HepG2 (cell line): ENCODE measurements around the gene TNC. TPM values are rescaled to one million over a fixed set of nuclear protein-coding genes. Genes with fewer than 3 reads are reported as not detected.

Experiments used
- ATAC-seq: fragments of 200-7000 bp; cut with Tn5 transposase; 3 replicates; pipeline ENCODE4 v1.9.1; 2020; ENCODE audit warnings: mild to moderate bottlenecking, moderate library complexity
- BruUV-seq: library from RNA; stranded (reverse); fragments of 400-500 nt; replicated peaks from 2 replicates; lab custom pipeline; 2021; lab: Mats Ljungman, UMichigan
- CTCF ChIA-PET: fragments of 300-600 bp; formaldehyde crosslinking; extraction: SDS; loops from one replicate; lab custom pipeline; 2021; ENCODE audit warnings: low total read pairs, inconsistent platforms, low intra/inter-chr PET ratio; lab: Yijun Ruan, JAX
- POLR2A ChIA-PET: fragments of 350-600 bp; sonication (Branson Sonifier 250); formaldehyde crosslinking; loops from one replicate; lab custom pipeline; 2020; ENCODE audit warnings: antibody characterized with exemption, inconsistent platforms; lab: Yijun Ruan, JAX
- DNase-seq: peaks from one replicate; pipeline ENCODE4 v3.0.0-alpha.2; 2015; ENCODE audit warnings: low spot score
- FAIRE-seq: peaks from 3 replicates; lab custom pipeline; 2011; peaks lifted over from hg19 to GRCh38; lab: Jason Lieb, UNC
- H2AFZ ChIP-seq: one replicate; pipeline ENCODE4 v1.6.1; 2011; ENCODE audit warnings: low read length, inconsistent platforms
- H3K27ac ChIP-seq: fragments of 300-600 bp; 3 replicates; pipeline ENCODE4 v1.8.0; 2011; ENCODE audit warnings: mixed run types, mild to moderate bottlenecking, mixed read lengths, low read length, inconsistent platforms; ENCODE audit not compliant: insufficient read depth; ENCODE audit errors: extremely low read length
- H3K27me3 ChIP-seq, 2 experiments: fragments of 200-600 bp in 1 of 2; 2 replicates in 1 of 2; 3 replicates in 1 of 2; pipeline versions ENCODE4 v1.6.0 to v1.8.0; 2011; ENCODE audit warnings: low read length in 2 of 2, mild to moderate bottlenecking in 2 of 2, moderate library complexity in 2 of 2, inconsistent platforms in 1 of 2; ENCODE audit not compliant: insufficient read depth in 2 of 2, control insufficient read depth in 1 of 2
- H3K36me3 ChIP-seq, 2 experiments: fragments of 200-600 bp in 1 of 2; replicated peaks in 1 of 2; 2 replicates in 1 of 2; 3 replicates in 1 of 2; pipeline versions ENCODE4 v1.5.1 to v1.8.0; 2011; ENCODE audit warnings: low read length in 2 of 2, inconsistent platforms in 1 of 2; ENCODE audit not compliant: insufficient read depth in 2 of 2, control insufficient read depth in 1 of 2
- H3K4me1 ChIP-seq: 2 replicates; pipeline ENCODE4 v1.5.1; 2012; ENCODE audit warnings: low read length, inconsistent platforms; ENCODE audit not compliant: insufficient read depth
- H3K4me2 ChIP-seq: 2 replicates; pipeline ENCODE4 v1.6.0; 2011; ENCODE audit warnings: low read depth, low read length, inconsistent platforms
- H3K4me3 ChIP-seq, 3 experiments: fragments of 200-600 bp in 1 of 3; sonication (generic), shearing (Covaris generic) in 1 of 3; replicated peaks in 1 of 3; 2 replicates each; pipeline ENCODE4 v1.5.1; 2011 to 2016; ENCODE audit warnings: low read length in 3 of 3, inconsistent platforms in 2 of 3, low read depth in 2 of 3, mild to moderate bottlenecking in 2 of 3, control low read depth in 1 of 3, mixed read lengths in 1 of 3; ENCODE audit not compliant: insufficient read depth in 1 of 3
- H3K79me2 ChIP-seq: one replicate; pipeline ENCODE4 v1.6.1; 2011; ENCODE audit warnings: low read length, inconsistent platforms; ENCODE audit not compliant: insufficient read depth
- H3K9ac ChIP-seq: 2 replicates; pipeline ENCODE4 v1.6.0; 2011; ENCODE audit warnings: mild to moderate bottlenecking, low read depth, low read length, inconsistent platforms; ENCODE audit not compliant: insufficient read depth
- H3K9me3 ChIP-seq: 2 replicates; pipeline ENCODE4 v1.5.1; 2012; ENCODE audit warnings: mild to moderate bottlenecking, low read length
- H4K20me1 ChIP-seq: 2 replicates; pipeline ENCODE4 v1.6.0; 2011; ENCODE audit warnings: inconsistent platforms, mild to moderate bottlenecking, low read length, moderate library complexity; ENCODE audit not compliant: insufficient read depth
- CC2D1A ChIP-seq: sonication (generic); formaldehyde crosslinking; IDR thresholded peaks from 2 replicates; pipeline ENCODE4 v1.8.1; 2023; ENCODE audit warnings: mild to moderate bottlenecking, missing genetic modification reagents
- CREB1 ChIP-seq, 2 experiments: fragments of 450-650 bp in 1 of 2; IDR thresholded peaks; 2 replicates each; pipeline ENCODE4 v1.6.1; 2016 to 2017; ENCODE audit warnings: control low read depth in 1 of 2, mild to moderate bottlenecking in 1 of 2, missing compliant biosample characterization in 1 of 2, missing genetic modification characterization in 1 of 2
- HIVEP1 ChIP-seq: sonication (generic); formaldehyde crosslinking; IDR thresholded peaks from 2 replicates; pipeline ENCODE4 v1.4.0; 2020; ENCODE audit warnings: mild to moderate bottlenecking, missing genetic modification reagents
- NPAS2 ChIP-seq: sonication (generic); formaldehyde crosslinking; IDR thresholded peaks from 2 replicates; pipeline ENCODE4 v1.8.0; 2022; ENCODE audit warnings: mild to moderate bottlenecking, missing genetic modification reagents, borderline replicate concordance
- PHF8 ChIP-seq: sonication (generic); formaldehyde crosslinking; IDR thresholded peaks from 2 replicates; pipeline ENCODE4 v1.5.0; 2020; ENCODE audit warnings: missing genetic modification reagents
- REST ChIP-seq, 2 experiments: IDR thresholded peaks; 2 replicates each; pipeline ENCODE4 v1.6.1; 2011 to 2012; ENCODE audit warnings: low read length in 2 of 2, borderline replicate concordance in 1 of 2, low read depth in 1 of 2, mild to moderate bottlenecking in 1 of 2, moderate library complexity in 1 of 2
- SMARCC2 ChIP-seq: fragments of 450-650 bp; IDR thresholded peaks from 2 replicates; pipeline ENCODE4 v1.6.1; 2017; ENCODE audit warnings: antibody characterized with exemption, mild to moderate bottlenecking
- STAG1 ChIP-seq: sonication (generic); formaldehyde crosslinking; IDR thresholded peaks from 2 replicates; pipeline ENCODE4 v1.4.0; 2020; ENCODE audit warnings: missing genetic modification reagents
- TP53 ChIP-seq: sonication (generic); formaldehyde crosslinking; conservative IDR thresholded peaks from 2 replicates; pipeline ENCODE4 v1.4.0; 2020; ENCODE audit warnings: missing genetic modification reagents
- ZC3H13 ChIP-seq: sonication (generic); formaldehyde crosslinking; IDR thresholded peaks from 2 replicates; pipeline ENCODE4 v1.8.1; 2023; ENCODE audit warnings: mild to moderate bottlenecking, missing genetic modification reagents, moderate library complexity
- ZFP36L1 ChIP-seq: sonication (generic); formaldehyde crosslinking; IDR thresholded peaks from 2 replicates; pipeline ENCODE4 v1.8.0; 2022; ENCODE audit warnings: mild to moderate bottlenecking, missing genetic modification reagents, moderate library complexity
- ZNF124 ChIP-seq: sonication (generic); formaldehyde crosslinking; IDR thresholded peaks from 2 replicates; pipeline ENCODE4 v1.4.0; 2020; ENCODE audit warnings: missing genetic modification reagents
- ZNF138 ChIP-seq: sonication (generic); formaldehyde crosslinking; IDR thresholded peaks from 2 replicates; pipeline ENCODE4 v1.5.0; 2020; ENCODE audit warnings: mild to moderate bottlenecking, low read depth, missing genetic modification reagents
- ZNF225 ChIP-seq: sonication (generic); formaldehyde crosslinking; IDR thresholded peaks from 2 replicates; pipeline ENCODE4 v1.4.0; 2020; ENCODE audit warnings: mild to moderate bottlenecking, missing genetic modification reagents
- ZNF564 ChIP-seq: sonication (generic); formaldehyde crosslinking; IDR thresholded peaks from 2 replicates; pipeline ENCODE4 v1.8.1; 2023; ENCODE audit warnings: mild to moderate bottlenecking, missing genetic modification reagents
- ZNF597 ChIP-seq: sonication (generic); formaldehyde crosslinking; IDR thresholded peaks from 2 replicates; pipeline ENCODE4 v1.5.0; 2020; ENCODE audit warnings: missing genetic modification reagents
- ZNF776 ChIP-seq: sonication (generic); formaldehyde crosslinking; IDR thresholded peaks from 2 replicates; pipeline ENCODE4 v1.4.0; 2020; ENCODE audit warnings: mild to moderate bottlenecking, missing genetic modification reagents
- WGBS: methylation state at CpG from one replicate; pipeline ENCODE4 v1.1.6; 2017; ENCODE audit warnings: low lambda C conversion rate; 5-methylcytosine and 5-hydroxymethylcytosine counted together
- in situ Hi-C: cut with HindIII; loops from 2 replicates; pipeline ENCODE4 v1.10.0; 2017; ENCODE audit warnings: low pct_unique_long_range_greater_than_20kb; ENCODE audit not compliant: extremely low pct_ligation_motif_present
- intact Hi-C: fragments of 100-400 bp; cut with micrococcal nuclease; formaldehyde crosslinking; loops from one replicate; pipeline ENCODE4 v1.10.0; 2022; ENCODE audit not compliant: unreplicated experiment
- polyA plus RNA-seq, 8 experiments: library from polyadenylated mRNA; depleted of rRNA in 3 of 8; stranded (reverse) in 7 of 8; unstranded in 1 of 8; fragments of >200 nt; fragmentation: Illumina TruSeq in 4 of 8; extraction: Trizol in 4 of 8; gene quantifications; 2 replicates each; pipeline versions ENCODE4 v1.2.1 to v1.2.3, GENCODE V29; 2011 to 2016; ENCODE audit warnings: low read depth in 4 of 8, missing spikeins in 1 of 8, mixed read lengths in 1 of 8; ENCODE audit not compliant: insufficient read depth in 1 of 8
- total RNA-seq, 5 experiments: library from RNA; depleted of rRNA; stranded (reverse); fragments of >200 nt; fragmentation: Illumina TruSeq; extraction: Trizol; gene quantifications; 2 replicates each; pipeline ENCODE4 v1.2.3, GENCODE V29; 2016; ENCODE audit warnings: low read depth in 1 of 5

The TNC gene
- total and polyA plus RNA-seq, 2 of the 13 experiments (the other 11 are each of a cell fraction or from before 2014, with no cell fraction given), result not detected

GRCh38 chr9:115008536-115009270 lies 109.3 kb downstream of the TNC start:
- POLR2A ChIA-PET, result no interaction called here
- Histone ChIP-seq H2AFZ (no peak overlapping the region), H3K4me2 (no peak overlapping the region), H3K4me3 (no peak overlapping the region), H3K27ac (no peak overlapping the region), H3K9ac (no peak overlapping the region), H3K79me2 (no peaks in the 10 kb centered on the region), H3K36me3 (no peaks in the 10 kb centered on the region), H3K4me1 (no peaks in the 10 kb centered on the region), H3K27me3 (no peaks in the 10 kb centered on the region; a peak in 1 of 5 replicates), H3K9me3 (no peaks in the 10 kb centered on the region), H4K20me1 (no peaks in the 10 kb centered on the region)
- CTCF ChIA-PET, result no interaction called here
- in situ Hi-C loops (loop anchor here (25.0 kb wide), 1 partner anchor 571 kb away; no protein-coding TSS in a partner anchor), intact Hi-C loops (no loop called here)
- 23% methylated on average over 7 of the region's 7 CpGs for WGBS
- ATAC-seq (no peak), FAIRE-seq (no peak), DNase-seq (no peak)
- no TSS peak for BruUV-seq
- no peak for TF ChIP-seq REST (IDR thresholded peaks at IDR 0.05; ENCODE audit: borderline replicate concordance in 1 of 2, low read depth in 1 of 2, low read length in 2 of 2)
- no peak for TF ChIP-seq PHF8 (CRISPR knock-in tag)
- no peak for TF ChIP-seq HIVEP1 (CRISPR knock-in tag)
- TF ChIP-seq ZNF776, result no peak
- no peak for TF ChIP-seq CREB1 (IDR thresholded peaks at IDR 0.05)
- TF ChIP-seq CREB1 (CRISPR knock-in tag; IDR thresholded peaks at IDR 0.05), result no peak
- TF ChIP-seq ZNF225 (CRISPR knock-in tag), result no peak
- TF ChIP-seq ZFP36L1, result no peak
- TF ChIP-seq CC2D1A (CRISPR knock-in tag), result no peak
- TF ChIP-seq ZC3H13 (CRISPR knock-in tag), result no peak
- no peak for TF ChIP-seq TP53 (CRISPR knock-in tag)
- no peak for TF ChIP-seq SMARCC2
- no peak for TF ChIP-seq ZNF597
- no peak for TF ChIP-seq ZNF564 (CRISPR knock-in tag)
- TF ChIP-seq NPAS2 (CRISPR knock-in tag), result no peak
- no peak for TF ChIP-seq ZNF124 (CRISPR knock-in tag)
- no peak for TF ChIP-seq STAG1 (CRISPR knock-in tag)
- no peak for TF ChIP-seq ZNF138 (CRISPR knock-in tag)
